Astrocyte (in vitro differentiated cells and primary cell): ENCODE results near the gene WFS1.

Source experiments
- CTCF ChIP-seq: IDR thresholded peaks from 2 replicates; pipeline ENCODE4 v1.5.1; 2011; ENCODE audit warnings: low read depth, mild to moderate bottlenecking, inconsistent platforms, low read length, moderate library complexity; ENCODE audit not compliant: insufficient read depth
- EZH2 ChIP-seq: IDR thresholded peaks from 2 replicates; pipeline ENCODE4 v1.6.1; 2012; ENCODE audit warnings: mild to moderate bottlenecking, low read length, inconsistent platforms; ENCODE audit not compliant: insufficient read depth

DNA sequence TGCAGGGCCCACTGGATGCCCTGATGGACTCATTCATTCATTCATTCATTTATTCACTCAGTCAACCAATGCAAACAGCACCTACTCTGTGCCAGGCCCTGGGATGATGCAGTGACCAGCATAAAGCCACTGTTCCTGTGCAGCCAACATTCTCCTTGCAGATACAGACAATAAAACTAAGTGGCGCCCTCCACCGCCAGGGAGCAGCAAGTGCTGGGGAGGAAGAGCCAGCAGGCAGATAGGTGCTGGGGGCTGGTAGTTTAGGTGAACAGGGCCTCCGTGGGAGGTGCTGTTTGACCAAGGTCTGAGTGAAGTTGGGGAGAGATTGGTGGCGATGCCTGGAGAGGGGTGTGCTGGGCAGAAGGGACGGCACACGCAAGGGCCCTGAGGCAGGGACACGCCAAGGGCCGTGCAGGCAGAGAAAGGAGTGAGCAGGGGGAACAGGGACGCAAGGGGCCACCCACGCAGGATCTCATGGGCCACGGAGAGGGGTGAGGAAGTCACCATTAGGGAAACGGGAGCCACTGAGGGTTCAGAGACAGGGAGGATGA lies 65.5 kb downstream of the WFS1 start:
- no peak for TF ChIP-seq CTCF
- no peak for TF ChIP-seq EZH2
